EH (cell line): Measurements from ENCODE around the gene KAT6B.
"Not testable (repeated sequence)": the region's sequence is repeated elsewhere in the genome, so short reads cannot be mapped to it uniquely, and the experiment has no call there.

ENCODE experiments used
- DNase-seq: peaks from one replicate; pipeline ENCODE4 v3.0.0-alpha.2; 2015; ENCODE audit warnings: low read depth

Gene KAT6B

DNA sequence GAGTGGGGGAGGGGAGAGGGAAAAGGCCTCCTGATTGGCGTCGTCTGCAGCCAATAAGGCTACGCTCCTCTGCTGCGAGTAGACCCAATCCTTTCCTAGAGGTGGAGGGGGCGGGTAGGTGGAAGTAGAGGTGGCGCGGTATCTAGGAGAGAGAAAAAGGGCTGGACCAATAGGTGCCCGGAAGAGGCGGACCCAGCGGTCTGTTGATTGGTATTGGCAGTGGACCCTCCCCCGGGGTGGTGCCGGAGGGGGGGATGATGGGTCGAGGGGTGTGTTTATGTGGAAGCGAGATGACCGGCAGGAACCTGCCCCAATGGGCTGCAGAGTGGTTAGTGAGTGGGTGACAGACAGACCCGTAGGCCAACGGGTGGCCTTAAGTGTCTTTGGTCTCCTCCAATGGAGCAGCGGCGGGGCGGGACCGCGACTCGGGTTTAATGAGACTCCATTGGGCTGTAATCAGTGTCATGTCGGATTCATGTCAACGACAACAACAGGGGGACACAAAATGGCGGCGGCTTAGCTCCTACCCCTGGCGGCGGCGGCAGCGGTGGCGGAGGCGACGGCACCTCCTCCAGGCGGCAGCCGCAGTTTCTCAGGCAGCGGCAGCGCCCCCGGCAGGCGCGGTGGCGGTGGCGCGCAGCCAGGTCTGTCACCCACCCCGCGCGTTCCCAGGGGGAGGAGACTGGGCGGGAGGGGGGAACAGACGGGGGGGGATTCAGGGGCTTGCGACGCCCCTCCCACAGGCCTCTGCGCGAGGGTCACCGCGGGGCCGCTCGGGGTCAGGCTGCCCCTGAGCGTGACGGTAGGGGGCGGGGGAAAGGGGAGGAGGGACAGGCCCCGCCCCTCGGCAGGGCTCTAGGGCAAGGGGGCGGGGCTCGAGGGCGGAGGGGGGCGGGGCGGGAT is at the start of gene KAT6B:
Gene KAT6B, plus strand, starts transcription at position 459 of the 903 bp plus-strand sequence. CDS start 16,258 bp downstream, outside the sequence.
- DNase-seq: peak; percentile 100

GRCh38 chr10:74778436-74779094 is 47.8 kb upstream of the KAT6B start:
- DNase-seq: no peak

GRCh38 chr10:74781870-74782269 is 44.5 kb upstream of the KAT6B start:
- DNase-seq: not testable (repeated sequence)

DNA sequence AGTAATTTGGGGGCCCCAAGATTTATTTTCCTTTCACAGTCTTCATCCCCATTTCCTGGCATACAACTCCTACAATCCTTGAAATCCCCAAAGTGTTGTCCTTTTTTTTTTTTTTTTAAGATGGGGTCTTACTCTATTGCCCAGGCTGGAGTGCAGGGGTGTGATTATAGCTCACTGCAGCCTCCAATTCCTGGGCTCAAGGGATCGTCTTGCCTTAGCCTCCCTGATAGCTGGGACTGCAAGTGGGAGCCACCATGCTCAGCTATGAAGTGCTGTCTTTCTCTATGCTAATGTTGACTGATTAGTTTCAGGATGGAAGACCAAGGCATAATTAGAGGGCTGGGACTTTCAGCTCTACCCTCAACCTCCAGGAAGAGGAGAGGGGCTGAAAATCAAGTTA is 41.9 kb upstream of the KAT6B start:
- no peak for DNase-seq

- no peak for DNase-seq
These were observed 40.3 kb upstream of the KAT6B start for GRCh38 chr10:74786126-74786525.

DNA sequence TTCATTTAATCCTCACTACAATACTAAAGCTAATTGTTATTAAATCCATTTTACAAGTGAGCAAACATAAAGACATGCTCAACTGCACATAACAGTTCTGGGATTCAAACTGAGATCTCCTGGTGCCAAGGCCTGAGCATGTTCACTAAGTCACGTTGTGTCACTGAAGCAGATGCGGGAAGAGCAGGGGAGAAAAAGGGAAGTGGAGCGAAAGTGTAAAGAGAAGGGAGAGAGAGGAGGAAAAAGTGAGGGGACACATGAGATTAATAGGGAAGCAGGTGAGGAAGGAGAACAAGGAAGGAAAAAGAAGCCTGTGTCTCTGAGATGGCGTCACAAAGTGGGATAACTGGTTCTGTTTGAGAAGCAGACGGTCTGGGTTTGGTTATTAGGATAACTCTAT is 38.9 kb upstream of the KAT6B start:
- DNase-seq: no peak

- not testable (repeated sequence) for DNase-seq
These were observed 34.4 kb upstream of the KAT6B start for GRCh38 chr10:74791979-74792378.

- DNase-seq: no peak
These were observed 33.7 kb upstream of the KAT6B start for GRCh38 chr10:74792726-74793125.

DNA sequence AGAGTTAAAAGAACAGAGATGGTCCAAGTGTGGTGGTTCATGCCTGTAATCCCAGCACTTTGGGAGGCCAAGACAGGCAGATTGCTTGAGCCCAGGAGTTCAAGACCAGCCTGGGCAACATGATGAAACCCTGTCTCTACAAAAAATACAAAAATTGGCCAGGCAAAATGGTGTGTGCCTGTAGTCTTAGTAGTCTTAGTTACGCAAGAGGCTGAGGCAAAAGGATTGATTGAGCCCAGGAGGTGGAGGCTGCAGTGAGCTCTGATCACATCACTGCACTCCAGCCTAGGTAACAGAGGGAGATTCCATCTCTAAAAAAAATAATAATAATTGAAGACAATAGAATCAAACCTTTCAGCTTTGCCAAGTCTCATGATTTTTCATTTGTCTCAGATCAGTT is 33.2 kb upstream of the KAT6B start:
- not testable (repeated sequence) for DNase-seq

GRCh38 chr10:74794531-74794930 is 31.9 kb upstream of the KAT6B start:
- DNase-seq: no peak

- DNase-seq: no peak
These were observed 28.9 kb upstream of the KAT6B start for GRCh38 chr10:74797550-74797949.

DNA sequence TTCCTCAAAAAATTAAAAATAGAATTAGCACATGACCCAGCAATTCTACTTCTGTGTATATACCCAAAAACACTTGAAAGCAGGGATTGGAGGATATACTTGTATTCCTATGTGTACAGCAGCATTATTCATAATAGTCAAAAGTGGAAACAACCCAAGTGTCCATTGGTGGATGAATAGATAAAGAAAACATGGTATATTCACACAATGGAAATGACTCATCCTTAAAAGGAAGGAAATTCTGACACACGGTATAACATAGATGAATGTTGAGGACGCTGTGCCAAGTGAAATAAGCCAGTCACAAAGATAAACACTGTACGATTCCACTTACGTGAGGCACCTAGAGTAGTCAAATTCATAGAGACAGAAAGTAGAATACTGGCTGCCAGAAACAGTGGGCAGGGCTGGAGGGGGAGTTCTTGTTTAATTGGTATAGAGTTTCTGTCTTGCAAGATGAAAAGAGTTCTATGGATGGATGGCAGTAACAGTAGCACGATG is 26.6 kb upstream of the KAT6B start:
- peak; percentile 89 for DNase-seq

- no peak for DNase-seq
These were observed 25.0 kb upstream of the KAT6B start for GRCh38 chr10:74801447-74801846.

- no peak for DNase-seq
These were observed 17.9 kb upstream of the KAT6B start for GRCh38 chr10:74808501-74808900.

- DNase-seq: no peak
These were observed 16.3 kb upstream of the KAT6B start for GRCh38 chr10:74810087-74810486.

DNA sequence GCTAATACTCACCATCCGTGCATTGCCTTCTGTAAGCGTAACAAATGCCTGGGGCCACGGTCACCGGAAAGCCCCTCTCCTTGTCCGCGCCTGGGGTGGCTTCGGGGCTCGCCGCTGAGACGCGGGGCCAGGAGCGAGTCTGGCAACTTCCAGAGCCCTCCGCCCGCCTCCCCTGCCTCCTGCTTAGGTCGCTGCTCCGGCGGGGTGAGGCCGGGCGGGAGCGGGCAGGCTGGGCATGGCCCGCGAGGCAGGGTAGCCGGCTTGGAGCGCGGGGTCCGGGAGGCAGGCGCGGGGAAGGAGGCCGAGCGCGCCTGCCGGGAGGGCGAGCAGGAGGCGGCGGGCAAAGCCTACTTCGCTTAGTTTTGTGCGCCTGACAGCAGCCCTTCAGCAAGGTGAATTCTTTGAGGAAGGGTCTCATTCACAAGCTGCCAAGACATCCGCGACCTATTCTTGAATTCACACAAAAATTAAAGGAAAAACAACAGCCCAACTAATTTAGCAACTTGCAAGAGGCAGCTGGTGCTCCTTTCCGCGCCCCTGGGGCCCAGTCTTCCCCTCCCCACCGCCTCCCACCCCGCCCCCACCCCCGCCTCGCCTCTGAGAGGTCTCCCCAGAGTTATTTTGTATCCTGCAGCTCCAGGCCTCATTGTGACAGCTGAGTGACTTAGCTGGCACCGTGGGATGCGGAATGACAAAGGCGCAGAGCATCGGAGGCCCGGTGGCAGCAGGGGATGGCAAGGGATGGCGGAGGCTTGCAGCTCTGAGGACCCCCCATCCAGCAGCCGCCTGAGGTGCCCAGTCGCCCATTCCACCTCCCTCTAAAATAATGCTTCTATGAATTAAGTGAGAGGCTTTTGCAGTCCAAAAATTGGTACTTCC is 12.8 kb upstream of the KAT6B start:
- no peak for DNase-seq

DNA sequence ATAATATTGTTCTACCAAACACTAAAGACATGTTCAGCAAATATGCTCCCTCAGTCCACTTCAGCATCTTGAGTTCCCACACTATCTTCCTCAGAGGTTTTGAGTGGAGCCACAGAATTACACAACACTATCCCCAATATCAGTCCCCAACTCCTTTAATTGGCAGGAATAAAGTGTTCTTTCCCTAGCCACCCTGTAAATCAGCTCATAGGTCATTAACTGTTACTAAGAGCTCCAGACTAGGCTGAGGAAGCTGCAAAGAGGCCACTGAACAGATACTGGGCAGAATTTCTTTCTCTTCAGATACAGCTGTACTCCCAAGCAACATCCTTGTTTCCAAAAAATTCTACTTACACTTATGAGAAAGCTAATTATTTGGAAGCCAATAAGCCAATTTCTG is 11.6 kb upstream of the KAT6B start:
- no peak for DNase-seq

- no peak for DNase-seq
These were observed 9.4 kb upstream of the KAT6B start for GRCh38 chr10:74816824-74817498.

DNA sequence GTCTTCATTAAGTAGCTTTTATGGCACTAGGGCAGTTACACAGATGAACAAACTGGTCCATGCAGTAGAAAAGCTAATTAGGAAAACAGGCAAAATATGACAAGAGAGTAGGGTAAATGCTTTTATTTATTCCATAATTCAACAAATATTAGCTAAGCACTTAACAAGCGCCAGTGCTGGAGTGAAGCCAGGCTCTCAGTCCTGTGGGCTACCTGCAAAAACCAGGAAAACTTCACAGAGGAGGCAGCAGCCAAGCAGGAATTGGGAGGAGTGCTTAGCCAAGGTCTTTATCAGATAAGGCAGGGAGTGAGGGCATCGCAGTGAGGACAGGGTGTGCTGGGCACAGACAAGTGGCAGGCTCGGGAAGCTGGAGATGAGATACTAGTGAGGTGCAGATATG is 4.9 kb upstream of the KAT6B start:
- no peak for DNase-seq

GRCh38 chr10:74822101-74822500 is 4.3 kb upstream of the KAT6B start:
- no peak for DNase-seq

- peak; percentile 87 for DNase-seq
These were observed 3.8 kb upstream of the KAT6B start for GRCh38 chr10:74822521-74823089.
